22Rv1 (cell line): ENCODE measurements around the gene NTRK3.

Source experiments
- H3K27ac ChIP-seq: fragments of 450-650 bp; 2 replicates; pipeline ENCODE4 v1.5.1; 2017
- ZFX ChIP-seq: fragments of 450-650 bp; IDR thresholded peaks from 2 replicates; pipeline ENCODE4 v1.6.1; 2017; ENCODE audit warnings: antibody characterized with exemption, borderline replicate concordance
- TF ChIP-seq, protein P1 (sequence below): fragments of 450-650 bp; IDR thresholded peaks from 2 replicates; pipeline ENCODE4 v1.5.1; 2017; ENCODE audit warnings: mild to moderate bottlenecking

The NTRK3 gene

DNA sequence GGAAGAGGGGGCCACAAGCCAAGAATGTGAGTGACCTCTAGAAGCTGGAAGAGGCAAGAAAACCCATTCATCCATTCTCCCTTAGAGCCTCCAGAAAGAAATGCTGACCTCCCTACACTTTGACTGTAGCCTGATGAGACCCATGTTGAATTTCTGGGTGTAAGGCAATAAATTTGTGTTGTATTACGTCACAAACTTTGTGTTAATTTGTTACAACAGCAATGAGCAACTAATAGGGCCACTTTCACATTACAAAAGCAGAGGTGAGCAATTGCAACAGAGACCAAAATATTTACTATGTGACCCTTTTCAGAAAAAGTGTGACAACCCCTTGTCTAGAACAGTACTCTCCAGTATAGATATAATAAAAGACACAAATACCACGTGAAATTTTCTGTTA is 101.2 kb downstream of the NTRK3 start:
- TF ChIP-seq, protein P1, sequence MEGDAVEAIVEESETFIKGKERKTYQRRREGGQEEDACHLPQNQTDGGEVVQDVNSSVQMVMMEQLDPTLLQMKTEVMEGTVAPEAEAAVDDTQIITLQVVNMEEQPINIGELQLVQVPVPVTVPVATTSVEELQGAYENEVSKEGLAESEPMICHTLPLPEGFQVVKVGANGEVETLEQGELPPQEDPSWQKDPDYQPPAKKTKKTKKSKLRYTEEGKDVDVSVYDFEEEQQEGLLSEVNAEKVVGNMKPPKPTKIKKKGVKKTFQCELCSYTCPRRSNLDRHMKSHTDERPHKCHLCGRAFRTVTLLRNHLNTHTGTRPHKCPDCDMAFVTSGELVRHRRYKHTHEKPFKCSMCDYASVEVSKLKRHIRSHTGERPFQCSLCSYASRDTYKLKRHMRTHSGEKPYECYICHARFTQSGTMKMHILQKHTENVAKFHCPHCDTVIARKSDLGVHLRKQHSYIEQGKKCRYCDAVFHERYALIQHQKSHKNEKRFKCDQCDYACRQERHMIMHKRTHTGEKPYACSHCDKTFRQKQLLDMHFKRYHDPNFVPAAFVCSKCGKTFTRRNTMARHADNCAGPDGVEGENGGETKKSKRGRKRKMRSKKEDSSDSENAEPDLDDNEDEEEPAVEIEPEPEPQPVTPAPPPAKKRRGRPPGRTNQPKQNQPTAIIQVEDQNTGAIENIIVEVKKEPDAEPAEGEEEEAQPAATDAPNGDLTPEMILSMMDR, result no peak
- TF ChIP-seq ZFX, result no peak
- H3K27ac ChIP-seq, result no peak overlapping the region

DNA sequence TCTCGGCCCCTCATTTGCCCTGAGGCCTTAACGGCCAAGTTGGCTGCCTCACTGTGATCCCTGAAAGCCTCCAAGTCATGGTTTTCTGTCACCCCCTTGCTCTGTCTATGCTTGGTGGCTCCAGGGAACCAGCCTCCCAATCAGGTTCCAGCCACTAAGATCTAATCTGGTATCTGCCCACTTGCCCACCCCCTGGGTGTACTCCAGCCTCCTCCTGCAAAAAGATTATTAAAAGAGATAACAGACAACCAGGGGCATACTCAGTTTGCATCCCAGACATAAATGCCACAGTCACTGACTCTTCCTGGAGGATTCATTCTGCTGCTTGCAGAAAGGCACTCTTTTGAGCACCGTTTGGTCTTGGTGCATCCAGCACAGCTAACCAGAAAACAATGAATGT is 103.9 kb downstream of the NTRK3 start:
- no peak overlapping the region for H3K27ac ChIP-seq
- no peak for TF ChIP-seq ZFX
- TF ChIP-seq, protein P1, result no peak

DNA sequence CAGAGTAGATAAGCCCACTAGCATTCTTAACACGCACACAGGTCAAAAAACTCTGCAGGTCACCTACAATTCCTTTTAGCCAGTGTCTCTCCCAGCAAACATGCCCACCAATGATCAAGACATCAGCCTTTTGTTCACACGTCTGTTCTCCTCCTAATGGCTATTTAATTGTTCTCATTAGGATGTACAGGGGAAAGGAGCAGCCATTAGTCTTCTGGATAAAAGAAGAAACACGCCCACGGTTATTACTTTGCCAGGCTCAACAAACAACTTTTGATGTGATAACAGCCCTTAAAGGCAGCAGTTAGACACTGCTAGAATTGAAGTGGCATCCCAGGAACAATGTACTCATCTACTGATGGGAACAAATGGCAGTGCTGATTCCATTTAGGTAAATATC is 108.8 kb downstream of the NTRK3 start:
- TF ChIP-seq, protein P1, result no peak
- TF ChIP-seq ZFX, result no peak
- no peak overlapping the region for H3K27ac ChIP-seq

DNA sequence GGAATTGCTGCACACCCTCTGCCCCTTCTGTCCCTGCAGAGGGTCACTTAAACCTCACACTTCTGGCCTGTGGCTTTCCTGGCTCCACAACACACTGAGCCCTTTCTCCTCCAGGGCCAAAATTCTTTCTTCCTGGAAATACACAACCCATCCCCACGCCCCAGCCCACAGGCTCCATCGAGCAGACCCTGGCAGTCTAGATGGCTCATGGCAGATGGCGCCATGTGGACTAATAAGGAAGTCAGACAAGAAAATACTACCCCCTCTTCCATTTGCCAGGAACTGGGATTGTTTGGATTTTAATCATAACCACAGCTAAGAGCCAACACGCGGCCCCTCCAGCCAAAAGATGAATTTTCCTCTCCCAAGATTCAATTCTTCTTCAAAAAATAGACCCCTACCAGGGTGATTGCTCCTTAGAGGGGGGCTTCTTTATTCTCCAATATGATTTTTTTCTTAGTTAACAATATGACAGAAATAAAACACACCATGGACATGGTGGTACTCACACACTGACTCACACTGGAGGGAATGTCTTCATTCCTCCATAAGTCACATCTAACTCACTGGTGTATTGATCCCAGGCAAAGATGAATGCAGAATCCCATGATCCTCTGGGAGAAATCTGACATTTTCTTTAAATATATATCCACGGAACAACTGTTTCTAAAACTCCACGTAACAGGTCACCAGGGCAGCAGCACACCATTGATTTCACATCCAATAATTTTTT is 111.5 kb downstream of the NTRK3 start:
- TF ChIP-seq, protein P1, result no peak
- no peak for TF ChIP-seq ZFX

DNA sequence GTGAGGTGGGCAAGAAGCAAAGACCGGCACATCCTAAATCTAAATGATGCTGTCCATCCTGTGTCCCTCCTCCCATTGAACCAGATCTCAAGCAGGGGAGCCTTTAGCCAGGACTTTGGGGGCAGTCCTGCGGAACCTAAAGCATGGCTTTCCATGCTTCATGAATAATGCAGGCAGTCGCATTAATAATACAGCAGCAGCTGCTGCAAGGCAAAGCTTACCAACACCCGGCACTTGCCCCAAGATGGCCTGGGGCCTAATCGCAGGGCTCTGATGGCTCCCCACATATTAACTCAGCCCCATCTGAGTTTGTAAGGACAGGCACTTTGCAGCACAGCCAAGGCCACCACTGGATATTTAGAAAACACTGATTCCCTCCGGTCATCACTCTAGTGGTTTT is 114.4 kb downstream of the NTRK3 start:
- TF ChIP-seq, protein P1, result no peak
- no peak for TF ChIP-seq ZFX
- no peak overlapping the region for H3K27ac ChIP-seq

More for the DNA sequence above, 111.5 kb downstream of the NTRK3 start:
- no peak overlapping the region for H3K27ac ChIP-seq

DNA sequence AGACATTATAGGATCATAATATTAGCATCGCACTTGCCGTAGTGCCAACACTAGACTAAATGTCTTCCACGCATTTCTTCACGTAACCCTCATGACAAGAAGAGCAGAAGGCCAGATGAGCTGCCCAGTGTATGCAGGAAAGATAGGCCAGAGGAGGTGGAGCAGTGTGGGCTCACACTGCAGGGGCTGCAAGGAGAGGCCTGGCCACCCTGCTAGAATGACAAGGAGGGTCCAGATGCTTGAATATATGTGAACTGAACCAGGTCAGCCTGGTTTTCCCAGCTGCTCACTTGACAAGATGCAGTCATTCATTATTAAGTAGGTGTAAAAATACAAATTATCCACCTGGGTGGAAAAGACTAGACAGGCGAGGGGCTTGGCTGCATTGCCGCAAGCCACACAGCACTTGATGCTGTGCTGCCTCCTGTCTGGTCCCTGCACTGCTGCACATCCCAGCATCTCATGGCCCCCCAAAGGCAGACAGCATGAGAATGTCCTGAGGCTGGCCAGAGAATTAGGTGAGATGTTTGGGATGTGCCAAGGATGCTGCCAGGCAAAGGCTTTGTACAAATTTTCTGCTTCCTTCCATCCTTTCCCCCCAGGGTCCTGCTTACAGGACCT is 115.2 kb downstream of the NTRK3 start:
- TF ChIP-seq, protein P1, result no peak
- TF ChIP-seq ZFX, result no peak
- no peak overlapping the region for H3K27ac ChIP-seq

DNA sequence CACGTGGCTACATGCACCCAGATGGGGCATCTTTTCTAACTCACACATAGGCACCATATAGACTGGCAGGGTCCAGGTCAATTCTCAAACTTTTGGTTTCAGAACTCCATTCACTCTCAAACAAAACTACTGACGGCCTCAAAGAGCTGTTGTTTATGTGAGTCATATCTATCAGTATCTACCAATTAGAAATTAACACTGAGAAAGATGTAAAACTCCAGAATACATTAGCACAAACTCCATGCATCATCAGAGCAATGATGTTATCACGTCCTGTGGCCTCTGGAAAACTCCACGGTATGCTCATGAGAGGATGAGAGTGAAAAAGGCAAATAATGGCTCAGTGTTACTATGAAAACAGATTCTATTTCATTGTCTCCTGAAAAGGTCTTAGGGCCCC is 116.1 kb downstream of the NTRK3 start:
- H3K27ac ChIP-seq, result no peak overlapping the region
- no peak for TF ChIP-seq ZFX
- TF ChIP-seq, protein P1, result no peak
